Type B pancreatic cell (in vitro differentiated cells): ENCODE measurements around the gene DUSP22. TPM values are rescaled to one million over a fixed set of nuclear protein-coding genes. Genes with fewer than 3 reads are reported as not detected.

Experiments
- DNase-seq: peaks from one replicate; pipeline ENCODE4 v3.0.0; 2021; ENCODE audit warnings: mixed read lengths; ENCODE audit not compliant: unreplicated experiment; ENCODE audit errors: extremely low spot score
- H3K27ac Mint-ChIP-seq: 2 replicates; pipeline ENCODE4 v1.8.0; 2021; ENCODE audit warnings: mild to moderate bottlenecking, mixed read lengths
- H3K27me3 Mint-ChIP-seq: 2 replicates; pipeline ENCODE4 v1.8.0; 2021; ENCODE audit warnings: mixed read lengths
- H3K36me3 Mint-ChIP-seq: 2 replicates; pipeline ENCODE4 v1.8.0; 2021; ENCODE audit warnings: mixed read lengths
- H3K4me1 Mint-ChIP-seq: one replicate; pipeline ENCODE4 v1.8.0; 2021; ENCODE audit warnings: mixed read lengths; ENCODE audit not compliant: unreplicated experiment
- H3K4me3 Mint-ChIP-seq: 2 replicates; pipeline ENCODE4 v1.8.0; 2021; ENCODE audit warnings: mild to moderate bottlenecking, mixed read lengths
- H3K9me3 Mint-ChIP-seq: 2 replicates; pipeline ENCODE4 v1.8.0; 2021; ENCODE audit warnings: mixed read lengths
- CTCF ChIP-seq: fragments of 200-600 bp; sonication (generic); conservative IDR thresholded peaks from 2 replicates; pipeline ENCODE4 v1.5.0; 2021; ENCODE audit warnings: antibody characterized with exemption, mild to moderate bottlenecking
- total RNA-seq: library from RNA; stranded (reverse); gene quantifications from 2 replicates; pipeline ENCODE4 v1.2.1, GENCODE V29; 2021; ENCODE audit warnings: low replicate concordance

DUSP22 gene
- total RNA-seq, 1 donor from 2014 or later = 25.0 TPM

- Mint-ChIP-seq H3K36me3 (peaks cover 13% of the 10 kb centered on the region), H3K4me1 (no peaks in the 10 kb centered on the region), H3K27me3 (no peaks in the 10 kb centered on the region), H3K27ac (no peak overlapping the region), H3K4me3 (no peak overlapping the region), H3K9me3 (no peaks in the 10 kb centered on the region)
- DNase-seq = no peak
- TF ChIP-seq CTCF = no peak
These were observed 17.7 kb downstream of the DUSP22 start for GRCh38 chr6:309947-310346.

- no peak for TF ChIP-seq CTCF
- H3K27ac Mint-ChIP-seq = no peak overlapping the region
- H3K4me3 Mint-ChIP-seq = no peak overlapping the region
- H3K9me3 Mint-ChIP-seq = no peaks in the 10 kb centered on the region
- DNase-seq = no peak
- H3K36me3 Mint-ChIP-seq = peaks cover 15% of the 10 kb centered on the region
- no peaks in the 10 kb centered on the region for H3K4me1 Mint-ChIP-seq
- no peaks in the 10 kb centered on the region for H3K27me3 Mint-ChIP-seq
These were observed 18.4 kb downstream of the DUSP22 start for GRCh38 chr6:310671-311070.

GRCh38 chr6:311679-312220 lies 19.5 kb downstream of the DUSP22 start:
- Mint-ChIP-seq H3K4me3 (no peak overlapping the region), H3K4me1 (no peaks in the 10 kb centered on the region), H3K36me3 (peaks cover 18% of the 10 kb centered on the region), H3K27ac (no peak overlapping the region), H3K27me3 (no peaks in the 10 kb centered on the region), H3K9me3 (no peaks in the 10 kb centered on the region)
- no peak for TF ChIP-seq CTCF
- no peak for DNase-seq

- Mint-ChIP-seq H3K4me1 (peaks cover 5% of the 10 kb centered on the region), H3K36me3 (peaks cover 13% of the 10 kb centered on the region), H3K9me3 (no peaks in the 10 kb centered on the region), H3K27ac (no peak overlapping the region), H3K4me3 (no peak overlapping the region), H3K27me3 (no peaks in the 10 kb centered on the region)
- no peak for DNase-seq
- no peak for TF ChIP-seq CTCF
These were observed 20.8 kb downstream of the DUSP22 start for GRCh38 chr6:313087-313486.

- TF ChIP-seq CTCF = no peak
- Mint-ChIP-seq H3K36me3 (peaks cover 9% of the 10 kb centered on the region), H3K27ac (no peak overlapping the region), H3K9me3 (no peaks in the 10 kb centered on the region), H3K4me3 (no peak overlapping the region), H3K27me3 (no peaks in the 10 kb centered on the region), H3K4me1 (peaks cover 5% of the 10 kb centered on the region)
- DNase-seq = no peak
These were observed 21.6 kb downstream of the DUSP22 start for GRCh38 chr6:313917-314316.

- no peak for TF ChIP-seq CTCF
- Mint-ChIP-seq H3K4me3 (no peak overlapping the region), H3K27me3 (no peaks in the 10 kb centered on the region), H3K36me3 (peaks cover 9% of the 10 kb centered on the region), H3K9me3 (no peaks in the 10 kb centered on the region), H3K4me1 (peaks cover 5% of the 10 kb centered on the region), H3K27ac (no peak overlapping the region)
- no peak for DNase-seq
These were observed 22.1 kb downstream of the DUSP22 start for GRCh38 chr6:314377-314776.
